SU-DHL-6 (cell line): ENCODE data around the gene RPL11.

Experiments used
- CTCF ChIP-seq: fragments of 200-600 bp; sonication (generic); IDR thresholded peaks from one replicate; pipeline ENCODE4 v1.5.1; 2017; ENCODE audit warnings: antibody characterized with exemption, mild to moderate bottlenecking, low read length, moderate library complexity; ENCODE audit not compliant: insufficient read depth, poor library complexity, severe bottlenecking
- EZH2phosphoT487 ChIP-seq: fragments of 200-600 bp; sonication (generic), shearing (Covaris generic); conservative IDR thresholded peaks from 2 replicates; pipeline ENCODE4 v1.6.1; 2018; ENCODE audit warnings: mild to moderate bottlenecking, antibody characterized with exemption, low read length, moderate library complexity, mixed read lengths

- TF ChIP-seq CTCF (no peak), EZH2phosphoT487 (no peak)
Observed at GRCh38 chr1:23736437-23737134, 45.0 kb downstream of the RPL11 start.
